HCT116 (cell line): Measurements from ENCODE around the gene NEXMIF. TPM values are rescaled to one million over a fixed set of nuclear protein-coding genes. Genes with fewer than 3 reads are reported as not detected.

Experiments
- ATAC-seq: fragments of 200-7000 bp; cut with Tn5 transposase; 2 replicates; pipeline ENCODE4 v1.9.1; 2020; ENCODE audit warnings: mild to moderate bottlenecking, moderate library complexity
- BruUV-seq: library from RNA; stranded (reverse); fragments of 400-500 nt; replicated peaks from 2 replicates; lab custom pipeline; 2021; lab: Mats Ljungman, UMichigan
- CTCF ChIA-PET: fragments of 300-600 bp; sonication (Branson Sonifier 250); formaldehyde crosslinking; loops from one replicate; lab custom pipeline; 2021; ENCODE audit warnings: antibody characterized with exemption; lab: Charles Lee
- POLR2A ChIA-PET: fragments of 300-600, 350-600 bp; sonication (Branson Sonifier 250); formaldehyde crosslinking; loops from one replicate; lab custom pipeline; 2021; ENCODE audit warnings: antibody characterized with exemption; lab: Charles Lee
- RAD21 ChIA-PET, 2 experiments: fragments of 300-600 bp; sonication (Branson Sonifier 250); formaldehyde crosslinking; loops; one replicate each; lab custom pipeline; 2023; ENCODE audit warnings: low total read pairs in 2 of 2; ENCODE audit not compliant: uncharacterized antibody in 2 of 2, unreplicated experiment in 2 of 2, low non-redundant PET in 1 of 2; lab: Charles Lee
- DNase-seq: peaks from one replicate; pipeline ENCODE4 v3.0.0-alpha.2; 2010; ENCODE audit warnings: low read depth, low spot score
- H2AFZ ChIP-seq: fragments of 200-600 bp; shearing (Covaris generic), sonication (generic); 2 replicates; pipeline ENCODE4 v1.6.1; 2017; ENCODE audit warnings: low read depth, mixed run types, mixed read lengths, antibody characterized with exemption, low read length; ENCODE audit not compliant: poor library complexity, severe bottlenecking
- H3K27ac ChIP-seq: 2 replicates; pipeline ENCODE4 v1.5.1; 2012; ENCODE audit warnings: low read depth, low read length
- H3K27me3 ChIP-seq: fragments of 200-600 bp; sonication (generic); 2 replicates; pipeline ENCODE4 v1.6.1; 2016; ENCODE audit warnings: mixed run types, low read length, mixed read lengths; ENCODE audit not compliant: insufficient read depth
- H3K36me3 ChIP-seq, 2 experiments: fragments of 200-500 bp in 1 of 2; fragments of 200-600 bp in 1 of 2; sonication (Bioruptor generic) in 1 of 2; sonication (generic) in 1 of 2; 2 replicates each; pipeline versions ENCODE4 v1.5.1 to v1.6.1; 2014 to 2016; ENCODE audit warnings: low read length in 2 of 2, inconsistent platforms in 1 of 2, mixed read lengths in 1 of 2, mixed run types in 1 of 2; ENCODE audit not compliant: insufficient read depth in 2 of 2, control insufficient read depth in 1 of 2
- H3K4me1 ChIP-seq, 2 experiments: fragments of 200-600 bp in 1 of 2; sonication (generic) in 1 of 2; 2 replicates each; pipeline versions ENCODE4 v1.5.1 to v1.6.1; 2012 to 2017; ENCODE audit warnings: low read length in 2 of 2, inconsistent platforms in 1 of 2, mild to moderate bottlenecking in 1 of 2, mixed read lengths in 1 of 2, mixed run types in 1 of 2, moderate library complexity in 1 of 2; ENCODE audit not compliant: insufficient read depth in 2 of 2, control insufficient read depth in 1 of 2
- H3K4me2 ChIP-seq: fragments of 200-600 bp; sonication (generic); 2 replicates; pipeline ENCODE4 v1.6.1; 2017; ENCODE audit warnings: mixed run types, low read length, mixed read lengths
- H3K4me3 ChIP-seq, 2 experiments: fragments of 200-600 bp in 1 of 2; sonication (generic) in 1 of 2; replicated peaks in 1 of 2; 2 replicates each; pipeline ENCODE4 v1.5.1; 2011 to 2016; ENCODE audit warnings: low read length in 2 of 2, control low read depth in 1 of 2, low read depth in 1 of 2, mild to moderate bottlenecking in 1 of 2, mixed read lengths in 1 of 2, mixed run types in 1 of 2
- H3K79me2 ChIP-seq: fragments of 200-600 bp; sonication (generic); 2 replicates; pipeline ENCODE4 v1.6.1; 2017; ENCODE audit warnings: mild to moderate bottlenecking, mixed run types, low read length, moderate library complexity, mixed read lengths; ENCODE audit not compliant: insufficient read depth
- H3K9ac ChIP-seq: fragments of 200-600 bp; sonication (generic); 2 replicates; pipeline ENCODE4 v1.6.1; 2016; ENCODE audit warnings: low read length, mixed read lengths
- H3K9me2 ChIP-seq: fragments of 200-600 bp; sonication (generic), shearing (Covaris generic); 2 replicates; pipeline ENCODE4 v1.6.1; 2017; ENCODE audit warnings: mixed run types, mild to moderate bottlenecking, moderate library complexity; ENCODE audit not compliant: insufficient read depth
- H3K9me3 ChIP-seq, 2 experiments: fragments of 200-500 bp in 1 of 2; fragments of 200-600 bp in 1 of 2; sonication (Bioruptor generic) in 1 of 2; sonication (generic) in 1 of 2; 2 replicates each; pipeline ENCODE4 v1.6.1; 2014 to 2017; ENCODE audit warnings: low read length in 2 of 2, mixed read lengths in 2 of 2, inconsistent platforms in 1 of 2, low read depth in 1 of 2, mild to moderate bottlenecking in 1 of 2, mixed run types in 1 of 2, moderate library complexity in 1 of 2; ENCODE audit not compliant: control insufficient read depth in 1 of 2, insufficient read depth in 1 of 2
- H4K20me1 ChIP-seq: fragments of 200-600 bp; sonication (generic), shearing (Covaris generic); 2 replicates; pipeline ENCODE4 v1.6.1; 2017; ENCODE audit warnings: mixed run types, mild to moderate bottlenecking, moderate library complexity; ENCODE audit not compliant: insufficient read depth
- CBX3 ChIP-seq: IDR thresholded peaks from 2 replicates; pipeline ENCODE4 v1.6.1; 2012; ENCODE audit warnings: low read depth
- CEBPB ChIP-seq: IDR thresholded peaks from 2 replicates; pipeline ENCODE4 v1.6.1; 2012; ENCODE audit warnings: low read depth
- CTCF ChIP-seq, 3 experiments: fragments of 200-600 bp in 1 of 3; sonication (generic) in 1 of 3; IDR thresholded peaks in 2 of 3; conservative IDR thresholded peaks in 1 of 3; 2 replicates each; pipeline ENCODE4 v1.5.1; 2012 to 2017; ENCODE audit warnings: low read depth in 2 of 3, low read length in 2 of 3, antibody characterized with exemption in 1 of 3, borderline replicate concordance in 1 of 3, control low read depth in 1 of 3, mild to moderate bottlenecking in 1 of 3, mixed read lengths in 1 of 3, mixed run types in 1 of 3, moderate library complexity in 1 of 3; ENCODE audit not compliant: insufficient read depth in 1 of 3
- EGR1 ChIP-seq: IDR thresholded peaks from 2 replicates; pipeline ENCODE4 v1.6.1; 2012; ENCODE audit warnings: low read depth
- ELF1 ChIP-seq: IDR thresholded peaks from 2 replicates; pipeline ENCODE4 v1.6.1; 2012; ENCODE audit warnings: low read depth, borderline replicate concordance
- EZH2 ChIP-seq: fragments of 200-600 bp; sonication (generic); IDR thresholded peaks from 2 replicates; pipeline ENCODE4 v1.6.1; 2017; ENCODE audit warnings: antibody characterized with exemption, mixed run types
- FOSL1 ChIP-seq: IDR thresholded peaks from 2 replicates; pipeline ENCODE4 v1.6.1; 2012; ENCODE audit warnings: low read depth
- JUND ChIP-seq: IDR thresholded peaks from 2 replicates; pipeline ENCODE4 v1.6.1; 2012
- MAX ChIP-seq: IDR thresholded peaks from 2 replicates; pipeline ENCODE4 v1.6.1; 2012
- POLR2A ChIP-seq: IDR thresholded peaks from 2 replicates; pipeline ENCODE4 v1.7.0; 2011; ENCODE audit warnings: borderline replicate concordance; ENCODE audit not compliant: insufficient read depth, insufficient read length; ENCODE audit errors: extremely low read depth
- POLR2AphosphoS5 ChIP-seq: IDR thresholded peaks from 2 replicates; pipeline ENCODE4 v1.6.1; 2011; ENCODE audit warnings: mild to moderate bottlenecking, low read depth, low read length, moderate library complexity
- RAD21 ChIP-seq: IDR thresholded peaks from 2 replicates; pipeline ENCODE4 v1.6.1; 2012; ENCODE audit warnings: low read depth, mild to moderate bottlenecking
- SIN3A ChIP-seq: IDR thresholded peaks from 2 replicates; pipeline ENCODE4 v1.6.1; 2012; ENCODE audit warnings: low read depth
- SP1 ChIP-seq: IDR thresholded peaks from 2 replicates; pipeline ENCODE4 v1.6.1; 2012; ENCODE audit warnings: low read depth
- SRF ChIP-seq: IDR thresholded peaks from 2 replicates; pipeline ENCODE4 v1.6.1; 2012; ENCODE audit warnings: low read depth
- YY1 ChIP-seq: IDR thresholded peaks from 2 replicates; pipeline ENCODE4 v1.6.1; 2011; ENCODE audit warnings: low read length, low read depth, moderate library complexity, mild to moderate bottlenecking; ENCODE audit not compliant: insufficient replicate concordance; ENCODE audit errors: extremely low read depth
- ZFX ChIP-seq: fragments of 450-650 bp; IDR thresholded peaks from 2 replicates; pipeline ENCODE4 v1.6.1; 2017
- ZNF274 ChIP-seq: fragments of 200-500 bp; sonication (Bioruptor generic); IDR thresholded peaks from 2 replicates; pipeline ENCODE4 v1.6.1; 2014; ENCODE audit warnings: mild to moderate bottlenecking, low read depth, low read length, inconsistent platforms
- intact Hi-C: fragments of 100-400 bp; cut with micrococcal nuclease; formaldehyde crosslinking; loops from 2 replicates; pipeline ENCODE4 v1.10.0; 2022
- total RNA-seq: library from RNA; stranded (reverse); gene quantifications from one replicate; pipeline ENCODE4 v1.2.1, GENCODE V29; 2021; ENCODE audit not compliant: unreplicated experiment
- TF ChIP-seq, protein P1 (sequence below): IDR thresholded peaks from 2 replicates; pipeline ENCODE4 v1.6.1; 2012
- TF ChIP-seq, protein P2 (sequence below): IDR thresholded peaks from 2 replicates; pipeline ENCODE4 v1.6.1; 2012; ENCODE audit warnings: low read depth

The NEXMIF gene
- total RNA-seq, 1 experiment from 2014 or later = not detected

GRCh38 chrX:74906417-74906816 lies 18.8 kb downstream of the NEXMIF start (continued):
- TF ChIP-seq POLR2A = no peak
- TF ChIP-seq, protein P1, sequence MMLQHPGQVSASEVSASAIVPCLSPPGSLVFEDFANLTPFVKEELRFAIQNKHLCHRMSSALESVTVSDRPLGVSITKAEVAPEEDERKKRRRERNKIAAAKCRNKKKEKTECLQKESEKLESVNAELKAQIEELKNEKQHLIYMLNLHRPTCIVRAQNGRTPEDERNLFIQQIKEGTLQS = no peak

GRCh38 chrX:74902806-74903205 lies 22.4 kb downstream of the NEXMIF start:
- Histone ChIP-seq H3K27ac (no peak overlapping the region), H3K4me2 (no peak overlapping the region), H3K36me3 (no peaks in the 10 kb centered on the region), H3K4me3 (no peak overlapping the region), H3K9me3 (no peaks in the 10 kb centered on the region), H2AFZ (no peak overlapping the region), H4K20me1 (no peaks in the 10 kb centered on the region), H3K4me1 (no peaks in the 10 kb centered on the region), H3K9me2 (no peaks in the 10 kb centered on the region), H3K9ac (no peak overlapping the region), H3K79me2 (no peaks in the 10 kb centered on the region), H3K27me3 (no peaks in the 10 kb centered on the region)
- ATAC-seq (no peak), DNase-seq (no peak)
- ChIA-PET RAD21 (no interaction called here), POLR2A (no interaction called here), CTCF (no interaction called here)
- intact Hi-C loops = no loop called here
- no TSS peak for BruUV-seq
- TF ChIP-seq, protein P2, sequence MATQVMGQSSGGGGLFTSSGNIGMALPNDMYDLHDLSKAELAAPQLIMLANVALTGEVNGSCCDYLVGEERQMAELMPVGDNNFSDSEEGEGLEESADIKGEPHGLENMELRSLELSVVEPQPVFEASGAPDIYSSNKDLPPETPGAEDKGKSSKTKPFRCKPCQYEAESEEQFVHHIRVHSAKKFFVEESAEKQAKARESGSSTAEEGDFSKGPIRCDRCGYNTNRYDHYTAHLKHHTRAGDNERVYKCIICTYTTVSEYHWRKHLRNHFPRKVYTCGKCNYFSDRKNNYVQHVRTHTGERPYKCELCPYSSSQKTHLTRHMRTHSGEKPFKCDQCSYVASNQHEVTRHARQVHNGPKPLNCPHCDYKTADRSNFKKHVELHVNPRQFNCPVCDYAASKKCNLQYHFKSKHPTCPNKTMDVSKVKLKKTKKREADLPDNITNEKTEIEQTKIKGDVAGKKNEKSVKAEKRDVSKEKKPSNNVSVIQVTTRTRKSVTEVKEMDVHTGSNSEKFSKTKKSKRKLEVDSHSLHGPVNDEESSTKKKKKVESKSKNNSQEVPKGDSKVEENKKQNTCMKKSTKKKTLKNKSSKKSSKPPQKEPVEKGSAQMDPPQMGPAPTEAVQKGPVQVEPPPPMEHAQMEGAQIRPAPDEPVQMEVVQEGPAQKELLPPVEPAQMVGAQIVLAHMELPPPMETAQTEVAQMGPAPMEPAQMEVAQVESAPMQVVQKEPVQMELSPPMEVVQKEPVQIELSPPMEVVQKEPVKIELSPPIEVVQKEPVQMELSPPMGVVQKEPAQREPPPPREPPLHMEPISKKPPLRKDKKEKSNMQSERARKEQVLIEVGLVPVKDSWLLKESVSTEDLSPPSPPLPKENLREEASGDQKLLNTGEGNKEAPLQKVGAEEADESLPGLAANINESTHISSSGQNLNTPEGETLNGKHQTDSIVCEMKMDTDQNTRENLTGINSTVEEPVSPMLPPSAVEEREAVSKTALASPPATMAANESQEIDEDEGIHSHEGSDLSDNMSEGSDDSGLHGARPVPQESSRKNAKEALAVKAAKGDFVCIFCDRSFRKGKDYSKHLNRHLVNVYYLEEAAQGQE = no peak
- no peak for TF ChIP-seq ELF1
- no peak for TF ChIP-seq CTCF (IDR thresholded peaks at IDR 0.05 in 2 of 3, conservative IDR thresholded peaks at IDR 0.05 in 1 of 3; ENCODE audit: borderline replicate concordance in 1 of 3, insufficient read depth in 1 of 3, low read depth in 2 of 3, low read length in 2 of 3)
- TF ChIP-seq EGR1 = no peak
- TF ChIP-seq RAD21 = no peak
- TF ChIP-seq POLR2AphosphoS5 = no peak
- no peak for TF ChIP-seq MAX
- TF ChIP-seq JUND = no peak
- TF ChIP-seq ZFX = no peak
- TF ChIP-seq, protein P1 = no peak
- TF ChIP-seq SRF = no peak
- no peak for TF ChIP-seq SIN3A
- TF ChIP-seq CEBPB = no peak
- no peak for TF ChIP-seq ZNF274
- TF ChIP-seq CBX3 = no peak
- TF ChIP-seq EZH2 = no peak
- no peak for TF ChIP-seq YY1
- TF ChIP-seq SP1 = no peak
- no peak for TF ChIP-seq FOSL1
